Testis (tissue), 3 donors: ENCODE results near the gene RUNX3. TPM values are rescaled to one million over a fixed set of nuclear protein-coding genes. Genes with fewer than 3 reads are reported as not detected.

Source experiments
- DNase-seq: peaks from one replicate; pipeline ENCODE4 v3.0.0-alpha.2; 2019
- H3K27ac ChIP-seq, 2 donors: fragments of 200-600 bp; sonication (generic); one replicate each; pipeline ENCODE4 v1.5.1; 2019
- H3K27me3 ChIP-seq: fragments of 200-600 bp; sonication (generic); one replicate; pipeline ENCODE4 v1.5.1; 2019
- H3K36me3 ChIP-seq: fragments of 200-600 bp; sonication (generic); one replicate; pipeline ENCODE4 v1.5.1; 2017; ENCODE audit warnings: low read depth; ENCODE audit errors: missing control alignments
- H3K4me1 ChIP-seq: fragments of 200-600 bp; sonication (generic); one replicate; pipeline ENCODE4 v1.5.1; 2019
- H3K4me3 ChIP-seq, 2 donors: fragments of 200-600 bp; sonication (generic); one replicate each; pipeline ENCODE4 v1.5.1; 2017 to 2019
- H3K9me3 ChIP-seq: fragments of 200-600 bp; sonication (generic); one replicate; pipeline ENCODE4 v1.5.1; 2017
- POLR2A ChIP-seq: fragments of 450-650 bp; IDR thresholded peaks from one replicate; pipeline ENCODE4 v1.6.1; 2017; ENCODE audit warnings: antibody characterized with exemption, mild to moderate bottlenecking, moderate library complexity
- WGBS, 2 donors: methylation state at CpG; one replicate each; pipeline ENCODE4 v1.1.5; 2018; 5-methylcytosine and 5-hydroxymethylcytosine counted together
- intact Hi-C: fragments of 100-400 bp; cut with DNase I; formaldehyde crosslinking; loops from one replicate; pipeline ENCODE4 v1.15.1; 2023; ENCODE audit warnings: low total_unique reads
- polyA plus RNA-seq: library from polyadenylated mRNA; stranded (reverse); fragments of 350-450 nt; fragmentation: Illumina TruSeq; extraction: RNeasy Lipid Tissue Mini Kit (QIAGEN cat#74804); gene quantifications from one replicate; pipeline ENCODE4 v1.2.3, GENCODE V29; 2014; ENCODE audit warnings: low read depth, low replicate concordance; ENCODE audit not compliant: insufficient read depth
- total RNA-seq, 2 donors: library from RNA; depleted of rRNA; stranded (reverse); fragments of >200 nt; gene quantifications; one replicate each; pipeline ENCODE4 v1.2.3, GENCODE V29; 2016
- TF ChIP-seq, protein P1 (sequence below), 3 experiments: fragments of 450-650 bp in 2 of 3; fragments of 200-600 bp in 1 of 3; sonication (generic) in 1 of 3; IDR thresholded peaks; one replicate each; pipeline ENCODE4 v1.5.1; 2016 to 2019; ENCODE audit warnings: antibody characterized with exemption in 3 of 3, mild to moderate bottlenecking in 2 of 3, moderate library complexity in 1 of 3

The RUNX3 gene
- total and polyA plus RNA-seq, 3 donors from 2014 or later: 5.1 to 6.4 (median 5.7) TPM

DNA sequence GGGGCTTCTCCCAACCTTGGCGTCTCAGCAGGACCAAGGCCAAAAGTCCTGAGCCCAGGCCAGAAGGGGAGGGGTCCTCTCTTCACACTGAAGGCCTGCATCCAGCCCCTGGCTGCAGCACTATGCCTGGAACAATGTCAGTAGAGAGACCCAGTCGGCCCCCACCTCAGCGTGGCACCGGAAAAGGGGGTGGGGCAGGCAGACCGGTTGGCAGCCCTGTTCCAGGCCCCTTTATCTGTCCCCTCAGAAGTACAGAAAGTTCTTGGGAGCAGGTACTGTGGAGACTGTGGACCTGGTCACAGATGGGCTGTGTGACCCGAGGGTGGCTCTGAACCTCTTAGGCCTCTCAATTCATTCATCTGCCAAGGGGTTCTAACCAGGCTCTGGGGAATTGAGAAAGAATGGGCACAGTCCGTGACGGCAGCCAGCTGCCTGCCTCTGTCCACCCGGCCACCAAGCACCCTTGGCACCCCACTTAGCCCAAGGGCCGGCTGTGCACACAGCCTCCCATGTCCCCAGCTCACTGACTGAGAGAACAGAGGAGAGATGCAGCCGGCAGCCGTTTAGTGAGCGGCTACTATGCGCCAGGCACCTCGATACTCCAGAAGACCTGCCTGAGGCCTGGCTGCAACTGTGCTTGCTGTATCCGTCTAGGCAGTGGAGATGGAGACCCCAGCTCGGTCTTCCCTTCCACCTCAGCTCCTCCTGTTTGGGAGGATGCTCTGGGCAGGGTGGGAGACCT, 23.9 kb downstream of the RUNX3 start:
- H3K27me3 ChIP-seq: no peaks in the 10 kb centered on the region
- intact Hi-C loops: no loop called here
- no peak overlapping the region for H3K27ac ChIP-seq
- no peaks in the 10 kb centered on the region for H3K4me1 ChIP-seq
- 82 to 89% methylated on average over 8 to 17 of the region's 17 CpGs for WGBS, 2 donors
- TF ChIP-seq, protein P1, sequence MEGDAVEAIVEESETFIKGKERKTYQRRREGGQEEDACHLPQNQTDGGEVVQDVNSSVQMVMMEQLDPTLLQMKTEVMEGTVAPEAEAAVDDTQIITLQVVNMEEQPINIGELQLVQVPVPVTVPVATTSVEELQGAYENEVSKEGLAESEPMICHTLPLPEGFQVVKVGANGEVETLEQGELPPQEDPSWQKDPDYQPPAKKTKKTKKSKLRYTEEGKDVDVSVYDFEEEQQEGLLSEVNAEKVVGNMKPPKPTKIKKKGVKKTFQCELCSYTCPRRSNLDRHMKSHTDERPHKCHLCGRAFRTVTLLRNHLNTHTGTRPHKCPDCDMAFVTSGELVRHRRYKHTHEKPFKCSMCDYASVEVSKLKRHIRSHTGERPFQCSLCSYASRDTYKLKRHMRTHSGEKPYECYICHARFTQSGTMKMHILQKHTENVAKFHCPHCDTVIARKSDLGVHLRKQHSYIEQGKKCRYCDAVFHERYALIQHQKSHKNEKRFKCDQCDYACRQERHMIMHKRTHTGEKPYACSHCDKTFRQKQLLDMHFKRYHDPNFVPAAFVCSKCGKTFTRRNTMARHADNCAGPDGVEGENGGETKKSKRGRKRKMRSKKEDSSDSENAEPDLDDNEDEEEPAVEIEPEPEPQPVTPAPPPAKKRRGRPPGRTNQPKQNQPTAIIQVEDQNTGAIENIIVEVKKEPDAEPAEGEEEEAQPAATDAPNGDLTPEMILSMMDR (IDR thresholded peaks at IDR 0.05): no peak
- no peaks in the 10 kb centered on the region for H3K9me3 ChIP-seq
- H3K4me3 ChIP-seq: no peak overlapping the region
- H3K36me3 ChIP-seq: no peaks in the 10 kb centered on the region
- DNase-seq: no peak

DNA sequence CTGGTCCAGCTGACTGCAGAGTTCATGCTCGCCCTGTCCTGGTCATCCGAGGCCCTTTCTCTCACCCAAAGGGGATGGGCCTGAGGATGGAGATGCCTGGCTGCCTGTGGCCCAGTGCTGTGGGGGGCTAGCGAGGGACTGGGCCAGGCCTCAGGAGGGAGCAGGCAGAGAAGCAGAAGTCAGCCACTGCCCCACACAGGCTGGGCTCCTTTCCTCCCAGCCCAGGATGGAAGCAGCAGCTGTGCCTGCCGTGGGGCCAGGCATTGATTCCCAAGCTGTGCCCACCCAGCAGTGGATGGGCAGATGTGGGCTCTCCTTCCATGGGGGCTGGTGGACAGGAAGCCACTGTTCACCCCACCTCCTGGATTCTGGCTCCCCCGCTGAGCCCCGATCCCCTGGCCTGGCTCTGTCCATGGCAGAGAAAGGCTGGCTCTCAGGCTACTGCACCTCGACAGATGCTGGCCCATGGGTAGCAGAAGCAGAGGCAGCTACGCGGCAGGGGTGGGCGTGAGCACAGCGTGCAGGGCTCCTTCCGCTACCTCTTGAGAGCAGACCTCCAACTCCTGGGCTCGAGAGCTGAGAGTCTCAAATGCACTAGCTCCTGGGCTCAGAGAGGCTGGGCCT, 24.6 kb downstream of the RUNX3 start:
- DNase-seq: no peak
- no peaks in the 10 kb centered on the region for H3K4me1 ChIP-seq
- no peak overlapping the region for H3K4me3 ChIP-seq
- H3K9me3 ChIP-seq: no peaks in the 10 kb centered on the region
- WGBS, 2 donors: 84 to 86% methylated on average over 5 to 13 of the region's 13 CpGs
- no peak for TF ChIP-seq POLR2A
- TF ChIP-seq, protein P1 (IDR thresholded peaks at IDR 0.05): no peak
- H3K36me3 ChIP-seq: no peaks in the 10 kb centered on the region
- intact Hi-C loops: no loop called here
- no peaks in the 10 kb centered on the region for H3K27me3 ChIP-seq
- no peak overlapping the region for H3K27ac ChIP-seq

DNA sequence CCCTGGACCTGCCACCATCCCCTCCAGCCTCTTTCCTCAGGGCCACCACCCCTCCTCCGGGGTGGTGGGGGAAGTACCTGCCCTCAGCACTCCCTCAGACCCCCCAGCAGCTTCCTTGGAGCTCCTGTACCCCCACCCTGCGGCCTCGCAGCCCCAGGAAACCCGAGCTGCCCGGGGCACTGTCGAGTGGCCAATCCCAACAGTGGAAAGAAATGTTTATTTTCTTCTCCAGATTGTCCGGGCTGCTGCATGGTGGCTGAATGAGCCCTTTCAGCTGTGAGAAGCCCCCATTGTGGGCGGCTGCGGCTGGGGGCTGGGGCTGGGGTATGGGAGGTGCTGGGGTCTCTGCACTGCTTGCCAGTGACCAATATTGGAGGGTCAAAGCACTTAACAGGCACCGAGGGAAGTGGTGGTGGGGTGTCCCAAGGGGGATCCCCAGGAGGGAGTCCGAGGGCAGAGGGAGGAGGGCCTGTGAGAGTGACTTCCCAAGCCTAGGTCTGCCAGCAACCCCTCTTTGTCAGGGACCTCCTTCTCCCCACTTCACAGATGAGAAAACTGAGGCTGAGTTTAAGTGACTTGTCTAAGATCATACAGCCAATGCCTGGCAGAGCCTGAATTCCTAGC, 25.2 kb downstream of the RUNX3 start:
- TF ChIP-seq POLR2A: no peak
- TF ChIP-seq, protein P1 (IDR thresholded peaks at IDR 0.05): no peak
- 64 to 78% methylated on average over 7 to 11 of the region's 11 CpGs for WGBS, 2 donors
- no peak overlapping the region for H3K4me3 ChIP-seq
- H3K27me3 ChIP-seq: no peaks in the 10 kb centered on the region
- no peaks in the 10 kb centered on the region for H3K9me3 ChIP-seq
- intact Hi-C loops: no loop called here
- H3K4me1 ChIP-seq: no peaks in the 10 kb centered on the region
- no peaks in the 10 kb centered on the region for H3K36me3 ChIP-seq
- DNase-seq: no peak
- H3K27ac ChIP-seq: no peak overlapping the region

DNA sequence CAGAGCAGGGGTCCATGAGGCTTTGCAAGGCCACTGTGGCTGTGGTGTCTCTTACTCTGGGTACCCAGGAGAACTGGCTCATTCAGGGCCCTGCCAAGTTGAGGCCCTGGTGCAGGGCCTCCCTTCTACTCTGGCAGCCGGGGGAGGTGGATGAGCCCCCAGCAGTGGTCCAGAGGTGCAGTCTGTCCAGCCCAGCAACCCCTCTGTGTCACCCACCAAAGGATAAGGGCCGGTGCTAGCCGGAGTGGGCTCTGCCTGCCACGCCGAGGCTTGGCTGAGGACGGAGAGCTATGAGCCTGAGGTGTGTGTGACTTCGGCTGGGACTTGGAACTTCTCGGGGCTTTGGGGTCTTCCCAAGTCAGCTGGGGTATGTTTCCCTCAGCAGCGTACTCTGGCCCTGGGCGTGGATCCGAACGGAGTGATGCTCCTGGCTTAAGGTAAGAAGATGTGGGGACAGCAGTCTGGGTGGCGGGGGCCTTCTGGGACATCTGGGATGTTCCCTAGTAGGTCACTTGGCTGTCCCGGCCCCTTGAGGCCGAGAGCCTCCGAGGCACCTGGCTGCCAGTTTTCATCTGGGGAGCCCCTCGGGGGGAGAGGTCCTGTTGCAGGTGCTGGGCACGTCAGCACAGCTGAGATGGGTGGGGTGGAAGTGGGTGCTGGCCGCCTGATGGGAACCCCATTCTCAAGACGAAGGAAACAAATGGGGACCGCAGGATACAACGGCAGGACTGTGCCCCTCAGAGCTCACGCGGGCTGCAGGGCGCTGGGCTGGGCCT, 25.9 kb downstream of the RUNX3 start:
- H3K36me3 ChIP-seq: no peaks in the 10 kb centered on the region
- no peak for TF ChIP-seq POLR2A
- TF ChIP-seq, protein P1 (IDR thresholded peaks at IDR 0.05): no peak
- H3K4me3 ChIP-seq: no peak overlapping the region
- DNase-seq: no peak
- H3K4me1 ChIP-seq: no peaks in the 10 kb centered on the region
- H3K27me3 ChIP-seq: no peaks in the 10 kb centered on the region
- H3K27ac ChIP-seq: no peak overlapping the region
- WGBS, 2 donors: 91 to 92% methylated on average over 7 to 25 of the region's 25 CpGs
- intact Hi-C loops: no loop called here
- no peaks in the 10 kb centered on the region for H3K9me3 ChIP-seq
